ENCODE data around the gene PPP1R9A.

PPP1R9A gene

GRCh38 chr7:95335093-95335492, 427.7 kb downstream of the PPP1R9A start:
- no peak for ATAC-seq (replicated peaks)

GRCh38 chr7:95338832-95339231, 431.4 kb downstream of the PPP1R9A start:
- H3K9me3 Mint-ChIP-seq = no peaks in the 10 kb centered on the region
- H3K27ac Mint-ChIP-seq = no peak overlapping the region
- no peak overlapping the region for H3K4me3 Mint-ChIP-seq
- ATAC-seq (replicated peaks) = no peak
- peaks cover 10 to 22% of the 10 kb centered on the region in 2 donors for H3K27me3 Mint-ChIP-seq
- DNase-seq = no peak
- no peaks in the 10 kb centered on the region for H3K4me1 Mint-ChIP-seq (ENCODE audit: low read depth in 2 of 2)
- peaks cover 3% of the 10 kb centered on the region for H3K36me3 Mint-ChIP-seq (ENCODE audit: insufficient read depth)

More at GRCh38 chr7:95335093-95335492, 427.7 kb downstream of the PPP1R9A start:
- Mint-ChIP-seq H3K9me3 (no peaks in the 10 kb centered on the region), H3K4me3 (no peak overlapping the region), H3K36me3 (ENCODE audit: insufficient read depth) (no peaks in the 10 kb centered on the region), H3K27ac (no peak overlapping the region), H3K27me3 (no peaks in the 10 kb centered on the region), H3K4me1 (ENCODE audit: low read depth in 2 of 2) (peaks cover 8 to 9% of the 10 kb centered on the region in 2 donors)
- DNase-seq = no peak

GRCh38 chr7:95340491-95340890, 433.1 kb downstream of the PPP1R9A start:
- DNase-seq (no peak), ATAC-seq (replicated peaks) (no peak)
- no peaks in the 10 kb centered on the region for H3K9me3 Mint-ChIP-seq
- no peaks in the 10 kb centered on the region for H3K4me1 Mint-ChIP-seq (ENCODE audit: low read depth in 2 of 2)
- no peak overlapping the region for H3K4me3 Mint-ChIP-seq
- no peak overlapping the region for H3K27ac Mint-ChIP-seq
- peaks cover 3% of the 10 kb centered on the region for H3K36me3 Mint-ChIP-seq (ENCODE audit: insufficient read depth)
- H3K27me3 Mint-ChIP-seq = peaks cover 16 to 25% of the 10 kb centered on the region in 2 donors

GRCh38 chr7:95342029-95342428, 434.6 kb downstream of the PPP1R9A start:
- Mint-ChIP-seq H3K27ac (no peak overlapping the region), H3K27me3 (peaks cover 16 to 25% of the 10 kb centered on the region in 2 donors), H3K36me3 (ENCODE audit: insufficient read depth) (peaks cover 3% of the 10 kb centered on the region), H3K4me3 (no peak overlapping the region), H3K4me1 (ENCODE audit: low read depth in 2 of 2) (no peaks in the 10 kb centered on the region), H3K9me3 (no peaks in the 10 kb centered on the region)
- ATAC-seq (replicated peaks) (no peak), DNase-seq (no peak)

- Mint-ChIP-seq H3K4me1 (ENCODE audit: low read depth in 2 of 2) (no peaks in the 10 kb centered on the region), H3K4me3 (no peak overlapping the region)
- no peak for ATAC-seq (replicated peaks)
Observed at GRCh38 chr7:95342642-95343307, 435.4 kb downstream of the PPP1R9A start.

More at GRCh38 chr7:95342642-95343307, 435.4 kb downstream of the PPP1R9A start:
- Mint-ChIP-seq H3K27me3 (peaks cover 16 to 28% of the 10 kb centered on the region in 2 donors), H3K36me3 (ENCODE audit: insufficient read depth) (peaks cover 3% of the 10 kb centered on the region), H3K27ac (no peak overlapping the region), H3K9me3 (no peaks in the 10 kb centered on the region)
- no peak for DNase-seq
